HG03025 (cell line): ENCODE results near the gene PPP2R5E.
A peak's percentile ranks its signal among the peaks of the same experiment; 100 is the strongest.
"Not testable (repeated sequence)": the region's sequence is repeated elsewhere in the genome, so short reads cannot be mapped to it uniquely, and the experiment has no call there.

Experiments used
- ATAC-seq: cut with Tn5 transposase; IDR thresholded peaks from one replicate; pipeline ENCODE4 v1.9.1; 2021; ENCODE audit warnings: mild to moderate bottlenecking, moderate library complexity; ENCODE audit not compliant: unreplicated experiment, low FRiP score

PPP2R5E gene

DNA sequence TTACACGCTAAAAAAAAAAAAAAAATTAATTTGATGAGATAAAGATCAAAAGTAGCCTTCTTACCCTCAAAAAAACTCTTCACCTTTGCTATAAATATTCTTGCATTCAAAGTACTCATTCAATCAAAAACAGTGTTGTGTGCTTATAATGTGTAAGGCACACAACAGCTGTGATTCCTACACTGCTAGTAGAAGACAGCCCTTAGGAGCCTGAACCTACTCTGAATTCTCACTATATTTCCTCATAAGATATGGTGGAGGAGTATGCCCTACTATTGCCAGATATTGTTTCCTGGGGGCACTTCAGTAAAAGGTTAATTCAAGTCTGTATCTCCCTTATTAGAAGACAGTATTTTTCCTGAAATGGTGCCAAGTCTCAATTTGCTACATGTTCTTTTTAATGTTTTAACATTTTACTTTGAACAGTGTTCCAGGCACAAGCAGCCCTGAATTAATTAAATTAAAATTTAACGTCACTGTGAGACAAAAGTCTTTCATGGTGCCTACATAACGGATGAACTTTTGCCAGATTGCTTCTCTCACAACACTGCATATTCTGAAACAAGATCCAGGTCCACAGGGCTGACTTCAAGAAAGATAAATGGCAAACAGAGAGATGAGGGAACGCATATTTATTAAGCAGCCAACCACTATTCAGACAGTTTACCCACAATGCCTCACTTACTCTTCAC lies 19.3 kb downstream of the PPP2R5E start:
- ATAC-seq, result no peak

DNA sequence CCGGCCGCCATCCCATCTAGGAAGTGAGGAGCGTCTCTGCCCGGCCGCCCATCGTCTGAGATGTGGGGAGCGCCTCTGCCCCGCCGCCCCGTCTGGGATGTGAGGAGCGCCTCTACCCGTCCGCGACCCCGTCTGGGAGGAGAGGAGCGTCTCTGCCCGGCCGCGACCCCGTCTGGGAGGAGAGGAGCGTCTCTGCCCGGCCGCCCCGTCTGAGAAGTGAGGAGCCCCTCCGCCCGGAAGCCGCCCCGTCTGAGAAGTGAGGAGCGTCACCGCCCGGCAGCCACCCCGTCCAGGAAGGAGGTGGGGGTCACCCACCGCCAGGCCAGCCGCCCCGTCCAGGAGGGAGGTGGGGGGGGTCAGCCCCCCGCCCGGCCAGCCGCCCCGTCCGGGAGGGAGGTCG lies 20.7 kb downstream of the PPP2R5E start:
- ATAC-seq, result not testable (repeated sequence)

DNA sequence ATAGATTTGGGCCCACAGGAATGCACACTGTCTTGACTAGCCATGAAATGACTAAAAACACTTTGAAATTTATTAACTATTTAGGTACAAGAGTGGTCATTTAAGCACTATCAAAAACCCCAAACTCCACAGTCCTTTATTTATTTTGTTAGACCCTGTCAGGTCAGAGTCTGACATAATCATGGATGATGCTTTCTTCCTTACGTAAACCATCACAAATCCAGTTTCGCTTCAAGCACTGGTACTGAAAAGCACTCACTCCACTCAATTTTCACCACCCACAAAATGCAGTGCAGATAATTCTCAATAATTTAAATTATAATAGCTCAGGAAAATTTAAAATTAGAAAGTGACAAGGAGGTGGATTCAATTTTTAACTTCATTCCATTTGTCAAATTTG lies 25.8 kb downstream of the PPP2R5E start:
- no peak for ATAC-seq

DNA sequence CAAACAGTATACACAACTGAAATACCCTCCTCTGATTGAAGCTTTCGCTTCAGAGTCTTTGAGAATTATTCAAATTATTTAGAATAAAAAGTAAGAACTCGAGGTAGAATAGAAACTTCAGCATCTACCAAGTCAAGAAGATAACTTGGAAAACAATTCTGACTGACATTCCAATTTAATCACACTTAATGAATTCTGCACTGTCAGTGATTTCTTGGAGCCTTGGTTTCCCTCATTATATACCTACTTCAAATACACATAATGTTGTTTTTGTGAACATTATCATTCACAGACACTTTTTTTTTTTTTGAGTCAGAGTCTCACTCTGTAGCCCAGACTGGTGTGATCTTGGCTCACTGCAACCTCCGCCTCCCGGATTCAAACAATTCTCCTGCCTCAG lies 27.9 kb downstream of the PPP2R5E start:
- no peak for ATAC-seq

DNA sequence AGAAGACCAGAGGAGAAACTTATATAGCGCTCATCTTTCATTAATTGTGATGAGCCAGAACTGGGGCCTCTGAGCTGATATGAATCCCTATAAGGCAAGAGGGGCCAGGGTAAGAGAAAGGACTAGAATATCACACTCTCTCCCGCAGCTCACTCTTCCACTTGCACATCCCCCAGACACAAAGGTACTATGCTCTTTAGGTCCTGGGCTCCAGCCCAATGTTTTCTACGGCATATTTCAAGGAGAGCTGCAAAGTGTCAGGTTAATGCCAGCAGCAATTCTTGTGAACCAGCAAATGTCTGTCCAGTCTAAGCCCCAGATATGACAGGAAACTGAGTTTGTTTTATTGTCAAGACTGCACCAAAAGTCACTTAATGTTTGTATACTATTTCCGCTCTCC lies 29.4 kb downstream of the PPP2R5E start:
- ATAC-seq, result no peak

DNA sequence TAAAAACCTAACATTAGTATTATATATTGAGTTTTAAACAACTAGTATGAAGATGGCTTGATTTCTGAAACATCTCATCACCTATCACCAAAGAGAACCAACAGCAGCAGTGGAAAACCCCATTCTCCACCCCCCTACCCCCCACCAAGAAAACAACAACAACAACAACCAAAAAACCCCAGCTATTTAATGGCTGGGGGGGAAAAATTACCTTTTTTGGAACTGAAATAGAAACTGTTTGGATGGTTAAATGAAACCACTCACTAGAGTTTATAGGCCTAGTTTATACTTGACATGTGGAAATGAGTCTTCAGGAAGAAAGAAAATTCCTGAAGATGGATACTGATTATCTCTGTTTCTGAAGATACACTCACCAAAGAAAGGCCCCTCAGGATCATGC lies 30.3 kb downstream of the PPP2R5E start:
- ATAC-seq, result no peak

DNA sequence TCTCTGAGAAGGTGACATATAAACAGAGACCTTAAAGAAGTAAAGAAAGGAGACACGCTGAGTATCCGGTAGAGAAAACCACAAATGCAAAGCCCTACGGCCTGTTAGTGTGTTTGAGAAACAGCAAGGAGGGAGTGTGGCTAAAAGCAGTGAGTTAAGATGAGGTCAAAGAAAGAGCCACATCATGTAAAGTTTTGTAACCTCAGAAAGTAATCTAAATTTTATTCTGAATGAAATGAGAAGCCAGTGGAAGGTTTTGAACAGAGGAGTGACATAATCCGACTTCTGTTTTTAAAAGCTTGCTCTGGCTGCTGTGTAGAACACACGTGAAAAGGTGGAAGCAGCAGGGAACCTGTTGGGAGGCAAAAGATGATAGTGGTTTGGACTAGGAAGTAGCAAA lies 32.6 kb downstream of the PPP2R5E start:
- ATAC-seq, result no peak

DNA sequence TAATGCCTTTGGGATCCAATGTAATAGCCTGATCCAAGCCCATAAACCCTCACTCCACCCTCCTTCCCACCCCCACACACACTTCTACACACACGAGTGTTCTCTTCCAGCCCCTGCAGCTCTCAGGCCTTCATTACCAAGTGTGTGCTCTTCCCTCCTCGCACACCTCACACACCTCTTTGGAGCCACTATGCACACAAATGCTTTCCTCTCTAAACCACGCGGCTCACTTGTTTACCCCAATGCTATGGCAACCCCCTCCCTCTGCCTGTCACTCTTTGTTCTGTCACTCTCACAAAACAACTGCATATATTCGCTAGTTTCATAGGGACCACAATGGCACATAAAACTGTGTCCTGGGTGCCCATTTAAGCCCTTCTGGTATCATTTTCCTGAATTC lies 35.1 kb downstream of the PPP2R5E start:
- no peak for ATAC-seq

DNA sequence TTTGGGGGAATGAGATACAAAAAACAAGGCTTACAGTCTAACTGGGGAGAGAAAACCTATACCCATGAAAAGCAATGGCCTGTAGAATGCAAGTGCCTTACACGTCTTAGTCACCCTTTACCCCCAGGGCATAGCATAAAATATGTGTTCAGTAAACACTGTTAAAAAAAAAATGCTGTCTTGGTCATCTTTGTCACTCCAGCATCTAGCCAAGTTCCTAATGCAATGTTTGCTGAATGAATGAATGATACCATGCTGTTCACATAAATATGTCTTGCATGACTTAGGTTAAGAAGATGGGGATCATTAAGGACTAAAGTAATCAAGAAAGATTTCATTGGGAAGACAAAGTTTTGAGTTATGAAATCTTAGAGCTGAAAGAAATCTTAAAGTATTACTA lies 38.5 kb downstream of the PPP2R5E start:
- ATAC-seq, result no peak

DNA sequence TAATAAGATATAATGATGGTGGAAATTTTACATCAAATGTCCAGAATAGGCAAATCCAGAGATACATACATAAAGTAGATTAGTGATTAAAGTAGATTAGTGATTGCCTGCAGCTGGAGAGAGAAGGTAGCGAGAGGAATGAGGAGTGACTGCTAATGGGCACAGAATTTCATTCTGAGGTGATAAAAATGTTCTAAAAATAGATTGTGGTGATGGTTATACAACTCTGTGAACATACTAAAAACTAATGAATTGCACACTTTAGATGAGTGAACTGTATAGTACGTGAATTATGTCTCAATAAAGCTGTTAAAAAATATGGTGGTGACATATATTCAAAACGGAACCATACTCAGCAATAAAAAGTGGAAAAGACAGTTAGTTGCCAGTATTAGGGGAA lies 41.7 kb downstream of the PPP2R5E start:
- ATAC-seq, result no peak

DNA sequence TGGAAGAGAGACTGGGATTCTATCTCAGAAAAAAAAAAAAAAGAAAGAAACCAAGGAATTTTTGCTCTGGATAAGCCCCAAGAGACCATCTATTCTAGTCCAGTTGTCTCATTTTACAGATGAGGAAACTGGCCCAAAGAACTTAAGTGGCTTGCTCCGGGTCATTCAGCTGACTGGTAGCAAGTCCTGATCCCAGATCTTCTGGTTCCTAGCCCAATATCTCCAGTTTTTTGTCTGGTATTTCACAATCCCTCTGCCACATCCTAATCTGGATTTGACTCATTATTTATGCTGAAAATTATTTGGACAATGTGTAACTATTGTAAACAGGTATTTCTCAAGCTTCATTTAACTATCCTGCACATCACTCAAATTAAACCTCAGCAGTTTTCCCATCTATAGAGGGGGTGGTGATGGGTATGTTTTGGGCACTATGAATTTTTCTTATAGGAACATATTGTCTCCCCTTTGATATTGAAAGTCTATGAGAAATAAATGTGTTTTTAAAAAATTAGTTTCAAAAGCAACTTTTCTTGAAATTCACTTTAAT lies 43.4 kb downstream of the PPP2R5E start:
- ATAC-seq, result no peak

DNA sequence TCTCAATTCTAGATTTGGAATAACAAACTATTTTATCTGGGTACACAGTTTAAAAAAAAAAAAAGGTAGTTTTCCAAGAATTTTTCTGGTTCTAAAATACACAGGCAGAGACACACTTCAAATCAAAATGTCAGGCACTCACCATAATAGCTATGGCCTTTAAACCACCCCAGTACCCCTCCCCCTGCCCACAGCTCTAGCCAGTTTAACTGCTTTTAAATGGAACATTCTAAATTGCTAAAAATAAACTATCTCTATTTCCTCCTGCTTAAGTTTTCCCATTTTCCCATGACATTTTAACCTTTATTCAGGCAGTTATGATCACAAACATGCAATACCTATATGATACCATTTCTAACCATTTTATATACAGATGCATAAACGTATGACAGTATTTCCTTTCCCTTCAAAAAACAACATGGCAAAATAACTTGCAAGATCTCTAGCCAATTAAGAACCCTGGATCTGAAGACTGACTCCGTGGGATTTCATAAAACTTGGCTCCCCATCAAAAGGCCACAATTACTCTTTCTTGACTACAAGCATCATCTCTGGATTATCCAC lies 46.3 kb downstream of the PPP2R5E start:
- ATAC-seq, result no peak

DNA sequence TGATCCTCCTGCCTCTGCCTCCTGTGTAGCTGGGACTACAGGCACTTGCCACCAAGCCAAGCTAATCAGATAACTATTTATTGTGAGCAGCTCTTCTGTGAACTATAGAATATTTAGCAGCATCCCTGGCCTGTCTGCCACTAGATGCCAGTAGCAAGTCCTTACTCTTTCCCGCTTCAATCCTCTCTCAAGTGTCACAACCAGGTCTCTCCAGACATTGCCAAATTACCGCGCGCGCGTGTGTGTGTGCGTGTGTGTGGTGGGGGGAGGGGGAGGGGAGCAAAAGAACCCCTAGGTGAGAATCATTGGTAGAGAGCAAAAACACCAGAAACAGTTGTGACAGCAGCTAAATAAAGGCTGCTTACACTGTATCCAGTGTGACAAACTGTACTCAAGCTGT lies 49.9 kb downstream of the PPP2R5E start:
- ATAC-seq, result no peak

DNA sequence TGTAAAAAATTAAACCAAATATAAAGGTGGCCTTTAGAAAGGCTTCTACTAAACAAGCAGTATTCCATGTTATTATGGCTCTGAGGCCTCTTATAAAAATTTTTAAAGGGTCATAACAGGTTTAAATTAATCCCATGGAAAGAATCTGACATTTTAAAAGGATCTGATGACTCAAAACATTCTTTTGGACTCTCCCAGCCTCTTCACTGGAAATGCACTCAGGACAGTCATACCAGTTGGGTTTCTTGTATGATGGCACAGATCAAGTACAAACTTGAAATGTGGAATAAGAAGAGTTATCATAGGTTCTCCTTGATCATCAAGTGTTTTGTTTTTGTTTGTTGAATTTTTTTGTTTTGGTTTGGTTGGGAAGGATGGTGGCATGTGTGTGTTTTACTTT lies 50.8 kb downstream of the PPP2R5E start:
- ATAC-seq, result no peak

DNA sequence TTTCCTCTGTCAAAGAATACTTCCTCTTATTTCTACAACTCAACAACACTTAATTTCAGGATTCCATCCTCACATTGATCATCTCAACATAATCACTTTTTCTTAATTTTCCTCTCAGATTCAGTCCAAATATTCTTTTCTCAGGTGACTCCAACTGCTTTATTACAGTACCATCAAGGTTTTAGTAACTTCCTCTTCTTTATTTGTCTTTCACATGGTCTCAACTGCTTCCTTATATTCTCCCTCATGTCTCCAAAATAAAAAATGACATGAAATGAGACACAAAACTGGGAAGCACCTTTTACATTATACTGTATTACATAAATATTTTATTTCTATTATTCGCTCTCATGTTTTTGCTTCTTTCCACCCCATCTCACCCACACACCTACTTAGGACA lies 55.5 kb downstream of the PPP2R5E start:
- no peak for ATAC-seq

DNA sequence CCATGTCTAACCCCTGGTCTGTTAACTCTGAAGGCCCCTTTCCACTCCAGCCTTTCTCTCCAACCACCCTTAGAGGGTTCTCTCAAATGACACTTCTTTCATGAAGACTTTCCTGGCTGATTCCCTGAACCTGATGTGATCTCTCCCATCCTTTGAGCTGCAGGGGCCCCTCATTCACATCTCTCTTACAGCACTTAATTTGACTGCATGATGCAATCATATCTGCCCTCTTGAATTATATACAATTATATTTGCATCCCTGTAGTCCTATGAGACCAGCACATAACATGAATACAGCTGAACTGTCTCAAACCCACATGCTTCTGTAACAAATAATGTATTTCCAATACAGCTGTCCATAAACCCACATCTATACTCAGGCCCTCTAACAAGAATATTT lies 56.4 kb downstream of the PPP2R5E start:
- ATAC-seq, result no peak

DNA sequence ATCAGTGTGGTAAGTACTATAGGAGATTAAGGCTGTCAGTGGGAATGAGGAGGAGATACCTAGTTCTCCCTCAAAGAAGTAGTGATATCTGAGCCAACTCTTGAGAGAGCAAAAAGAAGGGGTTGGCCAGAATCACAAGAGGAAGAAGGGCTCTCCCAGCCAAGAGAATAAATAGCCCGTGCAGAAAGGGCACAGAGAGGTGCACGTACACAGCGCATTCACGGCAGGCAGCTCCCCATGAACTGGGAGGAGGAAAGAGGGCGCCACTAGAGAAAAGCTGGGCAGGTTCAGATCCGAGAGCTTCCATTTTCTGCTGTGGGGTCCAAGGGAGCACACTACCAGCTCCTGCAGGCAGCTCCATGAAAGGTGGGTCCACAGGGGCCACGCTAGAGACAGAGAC lies 59.9 kb downstream of the PPP2R5E start:
- no peak for ATAC-seq

DNA sequence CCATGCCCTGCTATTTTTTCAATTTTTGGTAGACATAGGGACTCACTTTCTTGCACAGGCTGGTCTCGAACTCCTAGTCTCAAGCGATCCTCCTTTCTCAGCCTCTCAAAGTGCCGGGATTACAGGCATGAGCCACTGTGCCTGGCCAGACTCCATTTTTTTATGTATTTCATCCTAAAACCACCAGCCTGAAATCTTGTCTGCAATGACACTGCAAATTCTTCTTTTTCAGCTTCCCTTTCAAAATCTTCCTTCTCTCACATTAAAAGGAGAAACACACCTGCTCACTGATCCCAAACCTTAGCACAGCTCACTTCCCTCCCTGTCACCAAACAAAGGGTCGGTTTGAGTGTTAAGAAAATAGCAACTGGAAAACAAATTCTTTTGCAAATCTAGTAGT lies 62.6 kb downstream of the PPP2R5E start:
- no peak for ATAC-seq

DNA sequence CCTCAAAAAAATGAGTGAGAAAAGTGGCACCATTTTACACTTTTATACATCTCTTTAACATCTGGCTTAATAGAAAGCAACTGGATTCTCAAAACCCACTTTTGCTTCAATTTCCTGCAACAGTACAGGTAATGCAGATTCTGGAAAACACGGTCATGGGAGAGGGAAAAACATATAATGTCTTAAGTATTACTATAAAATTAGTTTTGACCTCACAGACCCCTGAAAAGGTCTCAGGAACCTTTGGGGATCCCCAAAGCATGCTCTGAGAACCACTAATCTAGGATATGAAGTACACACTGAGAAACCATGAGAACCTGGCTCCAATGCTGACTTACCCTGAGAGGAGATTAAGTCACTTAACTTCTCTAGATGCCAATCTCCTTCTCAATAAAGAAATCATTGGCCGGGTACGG lies 64.7 kb downstream of the PPP2R5E start:
- peak; percentile 46 for ATAC-seq

DNA sequence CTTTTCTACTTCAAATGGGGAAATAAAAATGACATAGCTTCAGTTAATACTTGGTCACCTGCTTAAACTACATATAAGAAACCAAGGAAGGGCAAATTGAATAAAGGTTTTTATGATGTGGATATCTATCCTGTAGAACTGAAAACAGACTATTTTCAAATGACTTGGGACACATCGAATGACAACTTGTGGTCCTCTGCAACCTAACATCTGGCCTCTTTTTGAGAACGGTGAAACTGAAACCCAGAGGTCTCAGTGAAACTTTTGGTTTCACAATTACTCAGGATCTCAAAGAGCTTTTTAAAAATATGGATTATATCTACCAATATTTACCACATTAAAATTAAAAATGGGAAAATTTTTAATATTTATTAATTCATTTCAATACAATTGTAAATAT lies 65.2 kb downstream of the PPP2R5E start:
- ATAC-seq, result peak; percentile 90

DNA sequence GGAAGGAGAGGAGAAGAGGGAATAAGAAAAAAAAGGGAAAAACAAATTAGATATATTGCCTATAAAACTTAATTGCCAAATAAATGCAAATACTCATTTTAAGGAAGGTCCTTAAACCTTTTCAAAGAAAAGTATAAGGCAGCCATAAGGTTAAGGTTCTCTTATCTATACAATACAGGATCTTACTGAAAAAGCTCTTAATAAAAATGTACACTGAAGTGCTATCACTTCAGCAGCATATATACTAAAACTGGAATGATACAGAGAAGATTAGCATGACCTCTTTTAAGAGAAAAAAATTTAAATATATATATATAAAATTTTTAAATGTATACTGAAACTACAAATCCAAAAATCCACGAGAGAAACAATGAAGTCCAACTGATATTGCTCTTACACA lies 65.6 kb downstream of the PPP2R5E start:
- no peak for ATAC-seq

DNA sequence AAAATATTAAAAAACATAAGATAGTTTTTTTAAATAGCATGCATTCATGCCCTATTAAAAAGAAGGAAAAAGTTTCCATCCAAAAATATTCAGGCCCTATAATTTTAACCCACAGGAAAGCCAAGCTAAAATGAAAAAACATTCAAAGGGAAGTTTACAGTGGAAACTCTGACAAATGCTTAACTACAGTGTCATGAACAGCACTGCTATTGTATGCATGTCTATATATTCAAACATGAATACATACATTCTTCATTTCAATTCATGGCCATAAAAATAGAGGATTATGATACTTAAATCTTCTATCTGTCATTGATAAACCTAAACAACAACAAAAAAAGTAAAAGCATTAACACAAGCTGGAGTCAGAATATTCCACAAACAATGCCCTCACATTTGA lies 67.4 kb downstream of the PPP2R5E start:
- no peak for ATAC-seq
